HG03469 (cell line): ENCODE results near the gene MANSC1.
"Not testable (repeated sequence)": the region's sequence is repeated elsewhere in the genome, so short reads cannot be mapped to it uniquely, and the experiment has no call there.

Experiments used
- ATAC-seq: cut with Tn5 transposase; IDR thresholded peaks from one replicate; pipeline ENCODE4 v1.9.1; 2021; ENCODE audit warnings: mild to moderate bottlenecking, moderate library complexity, moderate number of reproducible peaks; ENCODE audit not compliant: unreplicated experiment

MANSC1 gene

GRCh38 chr12:12365931-12366431 is 15.9 kb upstream of the MANSC1 start:
- no peak for ATAC-seq

DNA sequence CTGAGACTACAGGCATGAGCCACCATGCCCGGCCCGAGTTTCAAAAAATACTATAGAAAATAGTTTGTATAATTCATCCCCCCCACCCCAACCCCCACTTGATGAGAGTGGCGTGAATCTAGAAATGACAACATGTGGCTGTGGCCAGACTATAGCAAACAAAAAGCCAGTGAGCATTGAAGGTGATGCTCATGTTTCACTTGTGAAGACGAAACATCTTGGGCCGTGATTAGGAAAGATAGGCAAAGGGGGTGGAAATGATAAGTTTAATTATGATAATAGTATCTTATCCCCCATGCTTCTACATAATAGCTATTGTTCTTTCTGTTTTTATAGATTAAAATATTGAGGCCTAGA is 15.4 kb upstream of the MANSC1 start:
- no peak for ATAC-seq

- no peak for ATAC-seq
These were observed 14.9 kb upstream of the MANSC1 start for GRCh38 chr12:12364787-12365445.

- no peak for ATAC-seq
These were observed 8.5 kb upstream of the MANSC1 start for GRCh38 chr12:12358528-12358927.

DNA sequence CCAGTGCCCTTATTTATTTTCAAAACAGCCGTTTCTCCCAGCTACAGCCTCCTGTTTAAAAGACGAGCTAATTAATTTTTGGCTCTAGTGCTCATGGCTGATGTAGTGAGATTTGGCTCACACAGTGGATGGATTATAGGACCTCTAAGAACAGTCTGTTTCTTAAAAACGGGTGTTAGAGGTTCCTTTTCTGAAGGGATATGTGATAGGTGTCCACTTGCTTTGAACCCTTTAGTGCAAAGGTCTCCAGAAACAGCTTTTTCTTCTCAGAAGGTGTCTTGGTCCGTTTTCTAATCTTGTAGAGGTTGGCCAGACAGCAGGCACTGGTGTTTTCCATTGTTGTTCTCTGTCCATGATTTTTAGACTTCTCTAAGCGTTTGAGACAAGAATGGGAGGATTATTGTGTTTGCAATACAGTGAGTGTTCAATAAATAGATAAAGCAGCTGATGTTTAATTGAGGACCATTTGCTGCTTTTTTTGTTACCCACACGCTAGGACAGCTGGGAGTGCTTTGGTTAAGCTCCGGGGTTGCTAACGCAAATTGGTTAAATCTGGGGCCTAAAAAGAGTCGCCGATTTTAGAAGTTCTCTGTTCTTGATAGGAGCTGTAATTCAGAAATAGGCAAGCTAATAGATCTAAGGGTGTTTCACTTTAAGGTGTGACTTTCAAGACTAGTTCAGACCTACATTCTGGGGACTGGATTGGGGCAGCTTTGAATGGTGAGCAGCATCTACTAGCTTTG is 7.8 kb upstream of the MANSC1 start:
- no peak for ATAC-seq

GRCh38 chr12:12356896-12357718 is 7.1 kb upstream of the MANSC1 start, which contains the start of gene BORCS5:
BORCS5 (plus strand) TSS chr12:12357078; CDS start chr12:12357452, 374 bp downstream.
- ATAC-seq = peak; percentile 88

GRCh38 chr12:12356467-12356895 is 6.4 kb upstream of the MANSC1 start:
- no peak for ATAC-seq

- no peak for ATAC-seq
These were observed 3.8 kb upstream of the MANSC1 start for GRCh38 chr12:12353807-12354206.

DNA sequence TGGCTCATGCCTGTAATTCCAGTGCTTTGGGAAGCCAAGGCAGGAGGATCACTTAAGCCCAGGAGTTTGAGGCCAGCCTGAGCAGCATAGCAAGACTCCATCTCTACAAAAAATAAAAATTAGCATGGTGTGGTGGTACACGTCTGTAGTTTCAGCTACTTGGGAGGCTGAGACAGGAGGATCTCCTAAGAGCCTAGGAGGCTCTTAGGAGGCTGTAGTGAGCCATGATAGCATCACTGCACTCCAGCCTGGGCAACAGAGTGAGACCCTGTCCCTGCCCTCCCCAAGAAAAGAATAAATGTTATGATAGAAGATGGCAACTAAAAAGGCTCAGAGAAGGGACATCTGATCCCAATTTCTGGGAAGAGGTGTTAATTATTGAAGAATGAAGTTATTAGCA is 3.2 kb upstream of the MANSC1 start:
- no peak for ATAC-seq

- not testable (repeated sequence) for ATAC-seq
These were observed 1.6 kb upstream of the MANSC1 start for GRCh38 chr12:12351468-12352185.

DNA sequence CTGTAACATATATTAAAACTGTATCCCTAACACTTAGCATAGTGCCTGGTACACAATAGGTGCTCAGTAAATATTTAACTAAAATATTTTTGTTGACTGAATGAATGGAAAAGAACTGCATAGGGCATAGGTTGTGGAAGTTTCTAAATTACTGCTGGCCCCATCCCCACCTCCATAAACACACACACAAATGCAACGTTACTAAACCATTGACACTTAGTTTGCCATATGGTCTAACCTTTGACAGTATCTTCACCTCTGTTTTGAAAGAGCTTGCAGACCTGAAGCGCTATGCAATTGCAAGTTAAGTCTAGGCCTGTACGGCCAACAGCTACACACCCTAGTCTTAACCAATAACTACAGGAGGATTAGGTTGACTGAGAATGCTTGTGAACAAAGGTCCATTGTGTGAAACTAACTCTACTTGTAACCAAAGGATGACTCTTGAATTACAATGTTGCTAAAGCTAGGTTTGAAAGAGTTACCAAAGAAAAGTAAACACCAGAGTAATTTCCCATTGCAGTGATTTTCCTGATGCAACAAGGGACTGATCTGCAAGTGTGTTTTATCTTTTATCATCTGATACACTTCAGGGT is 924 bp upstream of the MANSC1 start:
- no peak for ATAC-seq

- ATAC-seq = no peak
These were observed 11.4 kb downstream of the MANSC1 start for GRCh38 chr12:12338527-12339168.

- ATAC-seq = no peak
These were observed 13.5 kb downstream of the MANSC1 start for GRCh38 chr12:12336511-12336910.

DNA sequence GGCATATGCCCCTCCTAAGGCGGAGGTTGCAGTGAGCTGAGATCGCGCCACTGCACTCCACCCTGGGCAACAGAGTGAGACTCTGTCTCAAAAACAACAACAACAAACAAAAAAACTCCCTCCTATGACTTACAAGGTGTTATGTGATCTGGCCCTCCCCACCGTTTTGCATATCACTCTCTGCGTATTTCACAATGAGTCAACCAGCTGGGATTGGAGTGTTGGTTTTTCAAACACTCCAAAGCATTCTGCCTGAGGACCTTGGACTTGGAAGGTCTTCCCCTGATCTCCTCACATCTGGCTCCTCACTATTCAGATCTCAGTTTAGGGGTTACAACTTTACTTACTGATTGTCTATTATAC is 14.0 kb downstream of the MANSC1 start:
- no peak for ATAC-seq

- no peak for ATAC-seq
These were observed 15.5 kb downstream of the MANSC1 start for GRCh38 chr12:12334367-12335040.

DNA sequence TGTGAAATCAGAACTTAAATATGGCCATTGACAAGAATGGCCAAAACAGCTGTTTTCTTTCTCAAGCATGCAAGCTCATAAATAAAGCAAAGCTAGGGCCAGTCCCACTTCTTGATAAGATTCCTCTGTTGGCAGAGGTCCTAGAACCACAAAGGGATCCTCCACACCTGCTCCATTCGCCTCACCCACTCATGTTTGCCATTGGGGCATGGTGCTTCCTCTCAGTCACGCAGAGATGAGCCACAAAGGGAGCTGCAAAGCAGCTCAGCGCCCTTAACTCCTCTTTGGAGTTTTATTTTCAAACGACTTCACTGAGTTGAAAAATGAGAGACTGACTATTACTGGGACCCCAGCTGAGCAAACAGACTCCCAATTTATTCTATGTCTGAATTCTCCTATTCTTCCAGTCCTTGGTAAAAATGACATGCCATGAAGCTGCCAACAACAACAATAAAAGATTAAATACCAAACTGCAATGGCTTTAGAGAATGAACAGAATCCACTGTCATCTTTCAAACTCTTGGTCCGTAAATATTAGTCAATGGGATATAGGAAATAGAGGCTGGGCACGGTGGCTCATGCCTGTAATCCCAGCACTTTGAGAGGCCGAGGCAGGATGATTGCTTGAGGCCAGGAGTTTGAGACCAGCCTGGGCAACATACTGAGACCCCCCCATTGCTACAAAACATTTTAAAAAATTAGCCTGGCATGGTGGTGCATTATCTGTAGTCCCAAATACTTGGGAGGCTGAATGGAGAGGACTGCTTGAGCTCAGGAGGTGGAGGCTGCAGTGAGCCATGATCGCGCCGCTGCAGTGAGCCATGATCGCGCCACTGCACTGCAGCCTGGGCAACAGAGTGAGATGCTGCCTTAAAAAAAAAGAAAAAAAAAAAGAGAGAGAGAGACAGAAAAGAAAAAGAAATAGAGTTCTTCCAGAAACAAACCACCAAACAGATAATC is 16.4 kb downstream of the MANSC1 start:
- ATAC-seq = no peak

DNA sequence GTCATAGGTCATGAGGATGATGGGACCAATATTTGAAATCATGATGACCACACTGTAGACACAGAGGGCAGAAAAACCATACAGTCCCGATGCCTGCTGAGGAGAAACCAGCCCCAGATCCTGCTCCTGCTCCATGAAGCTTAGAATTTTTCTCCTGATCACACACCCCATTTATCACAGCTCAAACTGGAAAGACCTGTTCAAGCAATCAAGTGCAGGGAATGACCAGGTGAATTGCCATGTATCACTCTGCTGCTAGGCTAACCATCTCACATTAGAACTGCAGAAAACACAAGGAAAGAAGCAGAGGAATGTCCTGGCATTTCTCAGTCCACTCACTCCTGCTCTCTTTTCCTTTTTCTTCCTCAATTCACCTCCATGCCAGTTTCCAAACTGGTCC is 18.1 kb downstream of the MANSC1 start:
- ATAC-seq = no peak

DNA sequence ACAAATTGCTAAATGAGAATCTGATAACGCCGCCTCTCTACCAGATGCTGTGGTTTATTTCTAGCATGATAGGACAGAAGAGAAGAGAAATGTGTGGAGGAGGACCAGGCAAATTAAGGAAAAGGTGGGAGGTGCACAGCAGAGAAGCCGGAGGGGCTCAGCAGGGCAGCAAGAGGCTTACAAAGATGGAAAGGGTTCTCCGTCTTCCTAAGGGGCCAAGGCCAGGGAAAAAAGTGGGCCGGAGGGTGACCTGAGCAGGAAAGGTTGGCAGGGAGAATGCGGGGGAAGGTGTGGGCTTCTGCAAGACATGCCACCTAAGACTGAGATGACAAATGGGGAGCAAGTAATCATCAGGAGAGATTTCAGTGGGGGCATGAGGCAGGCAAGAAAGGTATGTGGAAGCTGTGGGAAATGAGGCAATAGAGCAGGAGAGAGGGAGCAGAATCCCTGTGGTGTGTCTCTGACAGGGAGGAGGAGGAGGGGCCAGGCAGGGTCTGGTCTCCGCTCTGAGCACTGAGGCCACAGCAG is 18.7 kb downstream of the MANSC1 start:
- no peak for ATAC-seq
